Prostate gland (tissue), 2 donors: ENCODE data around the gene PDHX.
"Not testable (repeated sequence)": the region's sequence is repeated elsewhere in the genome, so short reads cannot be mapped to it uniquely, and the experiment has no call there.

ENCODE experiments used
- CTCF ChIP-seq, 4 experiments: fragments of 200-600 bp in 2 of 4; fragments of 450-650 bp in 2 of 4; sonication (generic) in 2 of 4; IDR thresholded peaks; 1 replicate in 3 of 4; 2 replicates in 1 of 4; pipeline ENCODE4 v1.5.1; 2016 to 2019; ENCODE audit warnings: antibody characterized with exemption in 4 of 4, mild to moderate bottlenecking in 2 of 4, moderate library complexity in 2 of 4
- POLR2A ChIP-seq: fragments of 450-650 bp; IDR thresholded peaks from one replicate; pipeline ENCODE4 v1.6.1; 2016; ENCODE audit warnings: antibody characterized with exemption, mild to moderate bottlenecking

DNA sequence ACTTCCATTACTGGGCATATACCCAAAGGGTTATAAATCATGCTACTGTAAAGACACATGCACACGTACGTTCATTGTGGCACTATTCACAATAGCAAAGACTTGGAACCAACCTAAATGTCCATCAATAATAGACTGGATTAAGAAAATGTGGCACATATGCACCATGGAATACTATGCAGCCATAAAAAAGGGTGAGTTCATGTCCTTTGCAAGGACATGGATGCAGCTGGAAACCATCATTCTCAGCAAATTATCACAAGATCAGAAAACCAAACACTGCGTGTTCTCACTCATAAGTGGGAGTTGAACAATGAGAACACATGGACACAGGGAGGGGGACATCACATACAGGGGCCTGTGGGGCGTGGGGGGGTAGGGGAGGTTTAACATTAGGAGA, 111.6 kb downstream of the PDHX start:
- not testable (repeated sequence) for TF ChIP-seq CTCF (IDR thresholded peaks at IDR 0.05); POLR2A
